Body of pancreas (tissue), 4 donors: Measurements from ENCODE around the gene COL6A2.

Source experiments
- CTCF ChIP-seq, 7 experiments: fragments of 450-650 bp in 4 of 7; fragments of 200-600 bp in 3 of 7; sonication (generic) in 3 of 7; IDR thresholded peaks; one replicate each; pipeline ENCODE4 v1.5.1; 2016 to 2019; ENCODE audit warnings: antibody characterized with exemption in 7 of 7
- POLR2A ChIP-seq, 3 donors: fragments of 450-650 bp; IDR thresholded peaks; one replicate each; pipeline ENCODE4 v1.6.1; 2016; ENCODE audit warnings: antibody characterized with exemption in 3 of 3, mild to moderate bottlenecking in 2 of 3

- TF ChIP-seq CTCF (IDR thresholded peaks at IDR 0.05): no peak
- TF ChIP-seq POLR2A (IDR thresholded peaks at IDR 0.05): no peak
Measured at GRCh38 chr21:46087641-46088040, 10.3 kb upstream of the COL6A2 start.
